Stimulated activated CD4-positive, alpha-beta T cell treated with anti-CD3 and anti-CD28 coated beads, Interleukin-2, amount 100 ng/mL, for 48 hours (primary cell): Measurements from ENCODE around the gene SMAD3.
"Not testable (repeated sequence)": the region's sequence is repeated elsewhere in the genome, so short reads cannot be mapped to it uniquely, and the experiment has no call there.

Experiments
- DNase-seq, 2 donors: peaks; one replicate each; pipeline ENCODE4 v3.0.0-alpha.2; 2020

Gene SMAD3

DNA sequence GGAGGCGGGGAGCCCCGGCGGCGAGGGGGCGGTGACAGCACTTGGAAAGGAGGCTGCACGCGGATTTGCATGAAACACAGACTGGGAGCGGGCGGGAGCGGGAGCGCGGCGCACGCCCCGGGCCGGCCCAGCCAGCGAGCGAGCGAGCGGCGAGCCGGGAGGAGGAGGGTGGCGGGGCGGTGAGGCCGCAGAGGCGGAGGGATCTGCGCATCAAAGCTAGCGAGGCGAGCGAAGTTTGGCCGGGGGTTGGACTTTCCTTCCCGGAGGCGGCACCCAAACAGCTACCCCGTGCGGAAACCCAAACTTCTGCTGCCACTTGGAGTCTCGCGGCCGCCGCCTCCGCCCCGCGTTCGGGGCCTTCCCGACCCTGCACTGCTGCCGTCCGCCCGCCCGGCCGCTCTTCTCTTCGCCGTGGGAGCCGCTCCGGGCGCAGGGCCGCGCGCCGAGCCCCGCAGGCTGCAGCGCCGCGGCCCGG lies at the start of gene SMAD3:
Gene SMAD3 (plus strand): TSS at position 72 of the 475 bp plus-strand sequence. CDS start 553 bp downstream, outside the sequence.
- peak; percentile 63 for DNase-seq

DNA sequence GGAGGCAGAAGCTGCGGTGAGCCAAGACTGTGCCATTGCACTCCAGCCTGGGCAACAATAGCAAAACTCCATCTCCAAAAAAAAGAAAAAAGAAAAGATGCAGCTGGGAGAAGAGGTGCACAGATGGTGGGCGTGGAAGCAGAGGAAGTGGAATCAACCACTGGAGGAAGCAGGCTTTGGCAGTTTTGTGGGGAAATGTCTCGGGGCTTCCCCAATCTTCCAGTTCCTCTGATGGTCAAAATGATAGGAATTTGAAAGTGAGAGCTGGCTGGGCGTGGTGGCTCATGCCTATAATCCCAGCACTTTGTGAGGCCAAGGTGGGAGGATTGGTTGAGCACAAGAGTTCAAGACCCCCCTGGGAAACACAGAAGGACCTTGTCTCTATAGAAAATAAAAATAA lies 48.1 kb upstream of the SMAD3 start:
- no peak for DNase-seq

DNA sequence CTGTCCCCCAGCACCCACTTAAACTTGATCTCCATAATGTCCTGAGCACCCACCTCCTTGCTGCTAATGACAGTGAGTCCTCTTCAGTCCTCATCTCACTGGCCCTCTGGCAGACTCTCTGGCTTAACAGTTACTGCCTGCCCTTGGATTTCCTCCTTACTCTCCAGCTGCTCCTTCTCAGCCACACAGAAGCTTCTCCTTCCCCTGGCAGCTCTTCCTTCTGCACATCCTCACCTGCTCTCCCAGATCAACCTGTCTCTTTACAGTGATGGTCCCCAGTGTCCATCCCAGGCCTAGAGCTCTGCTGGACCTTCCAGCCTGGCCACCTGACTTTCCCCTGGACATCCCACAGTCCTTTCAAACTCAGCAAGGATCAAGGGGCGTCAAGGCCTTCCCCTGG lies 47.4 kb upstream of the SMAD3 start:
- DNase-seq: no peak

- no peak for DNase-seq
These were observed 47.0 kb upstream of the SMAD3 start for GRCh38 chr15:67018441-67018840.

DNA sequence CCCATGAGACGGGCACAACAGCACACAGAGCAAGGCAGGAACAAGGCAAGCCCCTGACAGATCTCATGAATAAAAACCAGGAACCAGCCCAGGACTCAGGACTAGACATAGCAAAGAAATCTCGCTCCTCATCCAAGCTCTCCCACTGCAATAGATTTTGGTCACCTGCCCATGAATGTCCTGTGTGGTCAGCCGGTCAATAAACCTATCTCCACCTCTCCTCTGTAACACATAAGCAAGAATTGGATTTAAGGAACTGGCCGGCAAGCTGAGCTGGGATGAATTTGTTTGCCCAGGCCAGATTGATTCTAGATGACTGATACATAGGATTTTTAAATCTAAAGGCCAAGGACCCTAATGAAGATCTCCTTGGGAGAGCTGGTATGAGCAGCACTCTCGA lies 46.3 kb upstream of the SMAD3 start:
- DNase-seq: no peak

- DNase-seq: no peak
These were observed 45.4 kb upstream of the SMAD3 start for GRCh38 chr15:67019884-67020520.

DNA sequence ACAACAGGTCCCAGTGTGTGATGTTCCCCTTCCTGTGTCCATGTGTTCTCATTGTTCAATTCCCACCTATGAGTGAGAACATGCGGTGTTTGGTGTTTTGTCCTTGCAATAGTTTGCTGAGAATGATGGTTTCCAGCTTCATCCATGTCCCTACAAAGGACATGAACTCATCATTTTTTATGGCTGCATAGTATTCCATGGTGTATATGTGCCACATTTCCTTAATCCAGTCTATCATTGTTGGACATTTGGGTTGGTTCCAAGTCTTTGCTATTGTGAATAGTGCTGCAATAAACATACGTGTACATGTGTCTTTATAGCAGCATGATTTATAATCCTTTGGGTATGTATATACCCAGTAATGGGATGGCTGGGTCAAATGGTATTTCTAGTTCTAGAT lies 44.7 kb upstream of the SMAD3 start:
- not testable (repeated sequence) for DNase-seq

GRCh38 chr15:67021455-67021854 lies 43.9 kb upstream of the SMAD3 start:
- DNase-seq: no peak

GRCh38 chr15:67022587-67023105 lies 42.8 kb upstream of the SMAD3 start:
- DNase-seq: no peak

DNA sequence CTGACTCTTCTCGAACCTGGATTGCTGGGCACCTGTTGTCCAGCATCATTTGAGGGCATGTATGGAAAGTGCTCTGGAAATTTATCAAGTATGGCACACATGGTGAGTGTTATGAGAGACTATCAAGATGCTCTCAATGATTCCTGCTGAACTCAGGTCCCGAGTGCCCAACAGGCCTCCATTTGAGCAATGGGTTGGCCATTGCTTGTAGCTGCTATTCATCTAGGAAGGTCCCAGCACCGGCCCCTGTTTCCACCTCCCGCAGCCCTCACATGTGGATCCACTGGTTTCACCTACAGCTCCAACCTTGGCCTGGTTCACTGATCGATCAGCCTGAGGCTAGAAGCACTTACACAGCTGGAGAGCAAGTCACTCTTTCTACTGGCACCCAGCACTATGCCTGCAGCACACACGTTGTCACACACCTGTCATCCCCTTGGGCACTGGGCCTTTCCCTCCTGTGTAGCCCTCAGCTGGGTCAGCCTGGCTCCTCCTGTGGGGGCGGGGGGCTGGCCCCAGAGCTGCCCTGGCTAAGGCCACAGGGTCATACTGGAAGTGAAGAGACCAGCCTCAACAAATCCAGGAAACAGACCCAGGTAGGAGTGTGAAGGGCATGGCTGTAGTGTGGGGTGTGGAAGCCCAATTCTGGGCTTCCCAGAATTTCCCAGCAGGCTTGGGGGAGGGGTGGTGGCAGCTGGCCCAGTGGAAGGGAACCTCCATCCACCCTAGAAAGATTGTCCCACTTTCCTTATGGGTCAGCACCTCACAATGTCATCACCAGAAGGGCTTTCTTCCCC lies 41.7 kb upstream of the SMAD3 start:
- DNase-seq: no peak

DNA sequence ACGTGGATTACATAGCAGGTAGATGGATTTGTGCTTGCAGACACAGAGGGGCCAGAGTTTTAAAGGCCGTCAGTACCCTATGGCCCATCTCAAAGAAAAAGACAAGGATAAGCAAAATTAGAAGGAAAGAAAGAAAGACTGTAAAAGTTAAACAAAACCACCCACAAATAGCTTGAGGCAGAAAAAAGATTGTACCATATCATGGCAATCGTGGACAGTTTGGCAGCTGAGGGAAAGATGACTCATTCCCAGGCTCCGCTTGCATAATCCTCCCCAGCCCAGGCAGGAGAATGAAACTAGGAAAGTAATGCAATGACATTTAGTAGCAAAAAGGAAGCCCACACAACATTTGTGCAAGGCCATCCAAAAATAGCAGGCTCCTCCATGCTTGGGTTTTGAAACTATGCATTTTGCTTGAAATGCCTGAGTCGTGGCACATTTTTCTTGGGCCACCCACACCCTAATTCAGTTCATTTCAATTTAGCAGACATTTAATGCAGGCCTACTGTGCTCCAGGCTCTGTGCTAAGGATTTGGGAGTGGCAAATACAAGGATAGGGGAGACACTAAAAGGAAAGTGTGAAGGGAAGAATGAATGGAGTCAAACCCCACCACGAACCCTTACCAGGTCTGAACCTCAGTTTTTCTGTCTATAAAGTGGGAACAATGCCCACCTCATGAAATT lies 40.9 kb upstream of the SMAD3 start:
- DNase-seq: peak in 1 of 2 donors; percentile 30

DNA sequence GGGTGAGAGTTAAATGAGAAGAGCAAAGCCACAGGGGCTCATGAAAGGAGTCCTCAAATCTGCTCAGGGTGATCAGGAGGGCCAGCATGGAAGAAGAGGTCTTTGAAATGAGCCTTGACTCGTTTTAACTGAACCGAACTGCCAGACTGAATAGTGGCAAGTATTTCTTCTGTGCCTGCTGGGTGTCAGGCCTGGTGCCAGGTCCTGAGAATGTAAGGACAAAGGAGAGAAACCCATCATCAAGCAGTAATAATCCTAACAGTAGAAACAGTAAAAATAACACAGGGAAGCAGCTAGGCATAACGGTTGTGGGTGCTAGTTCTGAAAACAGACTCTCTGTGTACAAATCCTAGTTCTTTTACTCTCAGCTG lies 40.4 kb upstream of the SMAD3 start:
- no peak for DNase-seq

- no peak for DNase-seq
These were observed 39.4 kb upstream of the SMAD3 start for GRCh38 chr15:67025719-67026609.

DNA sequence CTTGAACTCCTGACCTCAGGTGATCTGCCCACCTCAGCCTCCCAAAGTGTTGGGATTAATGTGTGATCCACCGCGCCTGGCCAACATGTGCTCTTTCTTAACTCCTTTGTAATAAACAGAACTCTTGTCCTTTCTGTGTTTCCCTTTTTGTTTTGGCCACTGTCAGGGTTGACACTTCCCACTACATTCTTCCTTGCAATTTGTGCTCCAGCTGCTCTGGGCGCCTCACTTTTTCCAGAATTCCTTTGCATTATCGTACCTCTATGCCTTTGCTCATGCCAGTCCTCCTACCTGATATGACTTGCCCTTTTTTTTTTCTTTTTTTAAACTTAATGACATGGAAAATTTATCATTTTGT lies 38.8 kb upstream of the SMAD3 start:
- DNase-seq: no peak

GRCh38 chr15:67028440-67028839 lies 37.0 kb upstream of the SMAD3 start:
- not testable (repeated sequence) for DNase-seq

DNA sequence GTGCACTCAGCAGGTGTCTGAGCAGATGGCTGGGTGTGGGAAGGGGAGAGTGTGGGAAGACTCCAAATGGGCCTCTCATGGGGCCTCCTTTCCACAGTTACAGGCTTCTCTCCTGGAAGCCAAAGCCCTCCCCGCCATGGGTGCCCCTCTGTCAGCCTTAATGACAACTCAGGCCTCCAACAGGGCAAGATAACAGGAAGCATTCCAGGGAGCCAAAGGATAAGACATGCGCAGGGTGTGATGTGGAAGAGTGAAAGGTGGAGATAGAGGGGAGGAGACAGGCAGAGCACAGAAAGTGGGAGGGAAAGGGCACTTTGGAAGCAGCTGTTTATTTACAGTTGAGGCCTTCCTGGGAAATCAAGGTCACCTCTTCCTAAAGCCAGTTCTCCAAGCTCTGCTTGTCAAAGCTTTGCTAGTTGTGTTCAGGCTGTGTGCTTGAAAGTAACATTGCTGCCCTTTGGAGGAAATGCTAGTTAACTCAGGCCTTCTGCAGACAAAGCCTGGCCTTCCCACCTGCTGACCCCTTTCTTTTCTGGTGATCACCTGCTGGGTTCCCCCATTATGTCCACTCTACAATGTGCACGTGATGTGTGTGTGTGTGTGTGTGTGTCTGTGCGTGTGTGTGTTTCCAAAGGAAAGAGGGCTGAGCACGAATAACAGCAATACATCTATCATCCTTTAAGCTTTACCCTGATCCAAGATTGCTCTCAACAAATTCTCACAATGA lies 35.2 kb upstream of the SMAD3 start:
- DNase-seq: no peak

- DNase-seq: no peak
These were observed 34.1 kb upstream of the SMAD3 start for GRCh38 chr15:67031331-67031730.

- DNase-seq: no peak
These were observed 32.8 kb upstream of the SMAD3 start for GRCh38 chr15:67032608-67033007.

DNA sequence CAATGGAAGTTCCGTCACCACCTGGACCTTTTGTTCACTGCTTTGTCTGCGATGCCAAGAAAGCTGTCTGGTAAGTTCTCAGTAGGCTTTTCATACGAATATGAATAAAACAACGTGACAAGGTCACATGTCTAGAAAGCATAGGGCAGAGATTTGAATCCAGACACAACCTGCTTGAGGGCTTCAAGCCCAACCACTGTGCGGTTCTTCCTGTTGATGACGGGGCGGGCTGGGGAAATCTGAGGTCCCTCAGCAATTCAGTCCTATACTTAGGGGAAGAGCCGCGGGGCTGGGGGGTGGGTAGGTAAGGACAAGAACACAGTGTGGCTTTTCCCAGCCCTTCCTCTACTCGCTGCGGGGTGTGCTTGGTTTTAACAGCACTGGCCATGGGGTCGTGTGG lies 32.4 kb upstream of the SMAD3 start:
- no peak for DNase-seq

GRCh38 chr15:67033571-67034044 lies 31.8 kb upstream of the SMAD3 start:
- no peak for DNase-seq

DNA sequence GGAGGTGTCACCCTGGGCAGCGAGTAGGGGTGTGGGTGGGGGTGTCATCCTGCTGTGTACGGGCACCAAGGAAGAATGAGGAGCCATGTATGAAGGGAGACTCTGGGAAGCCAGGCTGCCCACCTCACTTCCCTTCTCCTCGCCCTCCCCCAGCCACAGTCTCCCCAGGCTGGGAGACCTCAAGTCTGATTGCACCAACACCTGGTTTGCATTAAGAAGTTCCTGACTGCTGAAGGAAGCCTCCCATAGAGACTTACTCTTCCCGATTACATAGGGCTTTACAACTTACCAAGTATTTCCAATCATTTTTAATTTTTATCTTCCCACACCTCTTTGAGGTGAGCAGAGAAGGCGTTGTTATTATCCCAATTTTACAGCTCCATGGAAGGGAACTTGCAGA lies 29.5 kb upstream of the SMAD3 start:
- no peak for DNase-seq
